Epidermal melanocyte (primary cell): ENCODE measurements around the gene FAM187B.

Experiments
- DNase-seq: peaks from one replicate; pipeline ENCODE4 v3.0.0; 2011; ENCODE audit warnings: low spot score; ENCODE audit not compliant: insufficient read length

FAM187B gene

DNA sequence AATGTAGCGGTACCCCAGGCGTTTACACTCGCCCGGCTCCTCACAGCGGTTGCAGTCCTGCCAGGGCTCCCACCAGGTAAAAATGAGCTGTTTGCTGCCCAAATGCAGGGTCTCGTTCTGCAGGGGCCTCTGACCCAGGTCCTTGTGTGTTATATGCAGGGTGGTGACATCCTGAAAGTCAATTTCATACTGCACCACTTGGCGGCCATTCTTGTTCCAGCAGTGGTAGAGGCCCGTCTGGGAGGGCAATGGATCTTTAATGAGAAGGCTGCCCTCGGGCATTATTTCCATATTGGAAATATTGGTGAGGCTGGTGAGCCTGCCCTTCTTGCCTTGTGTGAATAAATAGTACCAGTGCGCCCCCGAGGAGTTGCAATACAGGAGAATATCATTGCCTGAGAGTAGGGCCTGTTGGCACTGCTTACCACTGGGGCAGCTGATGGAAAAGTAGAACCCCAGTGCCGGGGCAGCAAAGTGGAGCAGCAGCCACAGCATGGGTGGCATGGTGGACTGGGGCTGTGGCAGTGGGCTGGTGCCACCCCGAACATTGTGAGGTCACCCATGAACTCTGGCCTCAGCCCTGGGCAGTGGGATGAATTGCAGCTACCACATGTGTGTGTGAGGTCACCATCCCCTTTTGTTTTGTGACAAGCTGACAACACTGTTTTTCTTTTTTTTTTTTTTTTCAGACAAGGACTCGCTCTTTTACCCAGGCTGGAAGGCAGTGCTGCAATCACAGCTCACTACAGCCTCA lies at the start of gene FAM187B:
Gene FAM187B (minus strand): TSS at position 563 of the 754 bp plus-strand sequence. CDS start 59 bp downstream, at position 504.
- no peak for DNase-seq

DNA sequence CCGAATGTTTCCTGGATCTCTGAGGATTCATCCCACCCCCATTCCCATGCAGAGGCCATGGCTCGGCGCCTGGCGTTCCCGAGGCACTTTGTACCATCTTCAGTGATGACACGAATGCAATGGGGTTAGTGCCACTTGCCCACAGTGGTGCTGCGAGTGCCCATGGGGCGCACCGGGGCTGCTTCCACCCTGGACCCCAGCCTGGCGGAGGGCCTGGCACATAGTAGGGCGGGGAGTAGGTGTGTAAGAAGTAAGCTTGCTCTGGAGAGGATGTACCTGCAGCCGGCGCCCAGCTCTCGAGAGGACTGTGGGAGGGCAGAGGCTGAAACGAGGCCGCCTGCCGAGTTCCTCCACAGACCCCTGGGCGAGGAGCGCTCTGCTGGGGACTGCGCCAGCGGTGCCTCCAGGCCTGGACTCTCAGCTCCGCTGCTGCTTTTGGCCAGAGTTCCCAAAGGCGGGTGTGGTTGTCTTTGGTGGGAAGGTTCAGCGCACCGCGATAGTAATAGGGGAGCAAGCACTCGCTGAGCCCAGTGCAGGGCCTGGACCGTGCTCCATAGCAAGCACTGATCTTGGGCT lies 48.3 kb upstream of the FAM187B start:
- DNase-seq, result no peak

GRCh38 chr19:35274323-35274722 lies 45.8 kb upstream of the FAM187B start:
- DNase-seq, result no peak

- DNase-seq, result no peak
These were observed 45.2 kb upstream of the FAM187B start for GRCh38 chr19:35273686-35274259.

DNA sequence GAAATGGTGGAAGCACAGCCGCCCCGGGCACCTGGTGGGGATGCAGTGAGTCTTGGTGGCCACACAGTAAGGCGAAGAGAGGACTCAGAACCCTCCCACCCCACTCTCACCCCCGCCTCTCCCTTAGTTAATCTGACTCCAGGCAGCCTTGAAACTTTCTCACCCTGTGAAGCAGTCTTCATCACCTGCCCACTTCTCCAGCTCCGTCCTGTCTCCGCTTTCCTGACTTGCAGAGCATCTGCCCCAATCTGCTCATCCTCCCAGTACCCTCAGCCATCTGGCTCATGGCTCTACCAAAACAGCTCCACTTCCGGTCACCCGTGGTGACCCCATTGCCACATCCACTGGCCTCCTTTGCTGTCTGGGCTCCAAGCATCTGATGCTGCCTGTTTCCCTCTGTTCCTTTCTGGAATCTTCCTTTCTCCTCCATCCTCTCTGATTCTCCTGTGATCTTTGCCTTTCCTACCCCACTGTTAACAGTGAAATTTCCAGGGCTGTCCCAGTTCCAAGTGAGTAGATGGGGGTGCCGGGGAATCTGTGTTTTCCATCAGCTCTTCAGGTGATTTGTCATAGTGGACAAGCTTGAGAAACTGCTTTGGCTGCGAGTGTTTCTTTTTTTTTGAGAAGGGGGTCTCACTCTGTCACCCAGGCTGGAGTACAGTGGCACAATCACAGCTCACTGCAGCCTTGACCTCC lies 44.6 kb upstream of the FAM187B start:
- no peak for DNase-seq

- no peak for DNase-seq
These were observed 43.7 kb upstream of the FAM187B start for GRCh38 chr19:35272122-35272719.

GRCh38 chr19:35271546-35271945 lies 43.0 kb upstream of the FAM187B start:
- DNase-seq, result no peak

DNA sequence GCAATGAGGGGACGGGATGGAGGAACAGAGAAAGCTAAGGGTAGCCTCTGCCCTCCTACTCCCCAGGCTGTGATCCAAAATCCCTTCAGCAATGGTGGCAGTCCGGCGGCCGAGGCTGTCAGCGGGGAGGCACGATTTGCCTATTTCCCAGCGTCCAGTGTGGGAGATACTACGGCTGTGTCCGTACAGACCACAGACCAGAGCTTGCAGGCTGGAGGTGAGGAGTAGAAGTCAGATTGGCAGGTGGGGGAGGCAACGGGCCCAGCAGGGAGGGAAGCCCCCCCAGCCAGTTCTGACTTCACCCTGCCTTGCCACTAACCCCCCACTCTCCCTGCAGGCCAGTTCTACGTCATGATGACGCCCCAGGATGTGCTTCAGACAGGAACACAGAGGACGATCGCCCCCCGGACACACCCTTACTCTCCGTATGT lies 41.9 kb upstream of the FAM187B start:
- DNase-seq, result no peak

DNA sequence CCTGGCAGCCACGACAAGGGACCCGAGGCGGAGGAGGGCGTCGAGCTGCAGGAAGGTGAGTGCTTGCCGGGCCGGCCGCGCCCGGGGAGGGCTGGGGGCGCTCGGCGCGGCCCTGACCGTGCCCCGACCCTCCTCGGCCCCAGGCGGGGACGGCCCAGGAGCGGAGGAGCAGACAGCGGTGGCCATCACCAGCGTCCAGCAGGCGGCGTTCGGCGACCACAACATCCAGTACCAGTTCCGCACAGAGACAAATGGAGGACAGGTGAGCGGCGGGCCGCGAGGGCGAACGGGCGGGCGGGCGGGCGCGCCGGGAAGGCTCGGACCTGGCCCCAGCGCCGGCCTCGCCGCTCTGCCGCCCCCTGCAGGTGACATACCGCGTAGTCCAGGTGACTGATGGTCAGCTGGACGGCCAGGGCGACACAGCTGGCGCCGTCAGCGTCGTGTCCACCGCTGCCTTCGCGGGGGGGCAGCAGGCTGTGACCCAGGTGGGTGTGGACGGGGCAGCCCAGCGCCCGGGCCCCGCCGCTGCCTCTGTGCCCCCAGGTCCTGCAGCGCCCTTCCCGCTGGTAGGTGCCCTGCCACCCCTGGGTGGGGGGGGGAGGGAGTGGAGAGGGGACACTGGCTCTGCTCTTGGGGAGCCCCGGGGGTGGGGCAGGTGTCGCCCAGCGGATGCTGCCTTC lies 41.0 kb upstream of the FAM187B start:
- DNase-seq, result peak; percentile 53

DNA sequence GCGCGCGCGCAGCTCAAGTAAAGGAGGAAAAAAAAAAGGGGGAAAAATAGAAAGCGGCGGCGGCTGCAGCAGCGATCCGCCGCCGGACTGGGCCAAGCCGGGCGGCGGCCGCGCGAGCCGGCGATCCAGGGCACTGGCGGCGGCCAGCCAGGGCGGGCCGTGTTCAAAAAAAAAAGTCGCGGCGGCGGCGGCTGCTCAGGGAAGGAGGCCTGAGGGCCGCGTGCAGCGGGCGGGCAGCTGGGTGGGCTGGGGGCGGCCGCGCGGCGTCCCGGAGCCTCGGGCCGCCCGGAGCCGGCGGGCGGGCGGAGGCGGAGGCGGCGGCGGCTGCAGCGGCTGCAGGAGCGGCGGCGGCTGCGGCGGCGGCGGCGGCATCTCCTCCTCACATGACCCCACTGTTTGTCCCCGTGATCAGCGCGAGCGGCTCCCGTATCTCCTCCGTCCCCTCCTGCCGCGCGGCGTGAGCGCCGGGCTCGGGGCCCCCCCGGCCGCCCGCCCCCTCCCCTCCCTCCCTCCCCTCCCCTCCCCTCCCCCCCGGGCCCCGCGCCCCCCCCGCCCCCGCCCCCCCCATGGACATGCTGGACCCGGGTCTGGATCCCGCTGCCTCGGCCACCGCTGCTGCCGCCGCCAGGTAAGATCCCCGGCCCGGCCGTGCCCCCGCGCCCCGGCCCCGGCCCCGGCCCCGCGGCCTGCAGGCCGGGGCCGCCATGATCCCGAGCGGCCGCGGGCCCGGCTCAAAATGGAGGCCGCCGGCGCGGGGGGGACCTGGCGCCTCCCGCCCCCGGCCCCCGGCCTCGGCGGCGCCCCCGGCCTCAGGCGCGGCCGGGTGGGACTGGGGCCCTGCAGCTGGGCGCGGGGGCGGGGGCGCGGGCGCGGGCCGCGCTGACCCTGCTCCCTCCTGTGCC lies 40.2 kb upstream of the FAM187B start, which contains the start of gene USF2:
Gene USF2 (plus strand): TSS at position 427 of the 902 bp plus-strand sequence. CDS start 140 bp downstream, at position 567.
- peak; percentile 71 for DNase-seq

- peak; percentile 93 for DNase-seq
These were observed 39.4 kb upstream of the FAM187B start for GRCh38 chr19:35267818-35268535.

- no peak for DNase-seq
These were observed 38.8 kb upstream of the FAM187B start for GRCh38 chr19:35267353-35267817.

DNA sequence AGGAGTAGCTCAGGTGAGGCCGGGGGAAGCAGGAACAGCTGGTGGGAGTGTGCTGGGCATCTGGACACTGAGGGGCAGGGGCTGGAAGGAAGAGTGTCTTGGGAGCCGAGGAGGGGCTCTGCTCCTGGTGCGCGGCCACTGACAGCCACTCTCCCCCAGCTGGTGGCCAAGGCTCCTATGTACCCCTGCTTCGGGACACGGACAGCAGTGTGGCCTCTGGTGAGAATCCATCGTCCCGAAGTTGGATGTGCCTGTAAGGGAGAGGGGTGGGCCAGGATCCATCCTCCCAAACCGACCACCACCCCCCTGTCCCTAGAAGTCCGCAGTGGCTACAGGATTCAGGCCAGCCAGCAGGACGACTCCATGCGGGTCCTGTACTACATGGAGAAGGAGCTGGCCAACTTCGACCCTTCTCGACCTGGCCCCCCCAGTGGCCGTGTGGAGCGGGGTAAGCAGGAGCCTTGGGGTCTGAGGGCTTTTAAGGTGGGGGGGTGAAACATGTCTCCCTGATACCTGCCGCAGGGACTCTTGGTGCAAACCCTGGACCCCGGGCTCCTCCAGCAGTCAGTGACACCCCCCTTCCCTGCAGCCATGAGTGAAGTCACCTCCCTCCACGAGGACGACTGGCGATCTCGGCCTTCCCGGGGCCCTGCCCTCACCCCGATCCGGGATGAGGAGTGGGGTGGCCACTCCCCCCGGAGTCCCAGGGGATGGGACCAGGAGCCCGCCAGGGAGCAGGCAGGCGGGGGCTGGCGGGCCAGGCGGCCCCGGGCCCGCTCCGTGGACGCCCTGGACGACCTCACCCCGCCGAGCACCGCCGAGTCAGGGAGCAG lies 38.2 kb upstream of the FAM187B start:
- DNase-seq, result no peak

- DNase-seq, result no peak
These were observed 37.5 kb upstream of the FAM187B start for GRCh38 chr19:35265900-35266519.

DNA sequence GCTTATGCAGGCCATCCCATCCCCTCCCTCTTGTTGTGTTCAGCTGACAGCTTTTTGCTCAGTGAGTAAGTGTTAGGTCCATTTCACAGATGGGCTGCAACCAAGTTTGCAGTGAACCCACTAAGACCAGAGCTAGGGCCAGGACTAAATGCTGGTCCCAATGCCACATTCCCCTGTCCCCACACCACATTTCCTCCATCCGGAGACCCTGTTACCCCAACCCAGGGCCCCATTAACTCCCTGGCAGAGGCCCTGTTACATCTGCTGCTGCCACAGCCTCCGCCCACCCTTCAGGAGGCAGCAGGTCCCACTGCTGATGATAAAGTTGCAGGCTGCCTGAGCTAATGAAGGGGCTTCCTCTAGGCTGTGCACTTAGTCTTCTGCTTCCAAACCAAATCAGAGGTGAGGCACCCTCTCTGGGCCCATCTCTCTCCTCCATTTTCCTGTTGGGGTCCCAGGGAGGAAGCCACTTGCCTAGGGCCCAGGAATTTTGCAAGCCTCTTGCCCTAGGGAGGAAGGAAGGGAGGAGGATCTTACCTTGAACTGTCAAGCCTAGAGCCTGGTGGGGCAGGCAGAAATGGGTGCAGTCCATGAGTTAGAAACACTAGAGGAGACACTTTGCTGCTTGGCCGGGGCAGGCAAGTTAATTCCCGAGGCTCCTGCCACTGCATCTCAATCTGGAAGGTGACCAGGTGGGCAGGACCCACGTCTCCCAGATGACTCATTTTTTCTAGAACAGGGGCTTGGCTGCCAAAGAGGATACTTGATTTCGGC lies 36.8 kb upstream of the FAM187B start:
- DNase-seq, result no peak

DNA sequence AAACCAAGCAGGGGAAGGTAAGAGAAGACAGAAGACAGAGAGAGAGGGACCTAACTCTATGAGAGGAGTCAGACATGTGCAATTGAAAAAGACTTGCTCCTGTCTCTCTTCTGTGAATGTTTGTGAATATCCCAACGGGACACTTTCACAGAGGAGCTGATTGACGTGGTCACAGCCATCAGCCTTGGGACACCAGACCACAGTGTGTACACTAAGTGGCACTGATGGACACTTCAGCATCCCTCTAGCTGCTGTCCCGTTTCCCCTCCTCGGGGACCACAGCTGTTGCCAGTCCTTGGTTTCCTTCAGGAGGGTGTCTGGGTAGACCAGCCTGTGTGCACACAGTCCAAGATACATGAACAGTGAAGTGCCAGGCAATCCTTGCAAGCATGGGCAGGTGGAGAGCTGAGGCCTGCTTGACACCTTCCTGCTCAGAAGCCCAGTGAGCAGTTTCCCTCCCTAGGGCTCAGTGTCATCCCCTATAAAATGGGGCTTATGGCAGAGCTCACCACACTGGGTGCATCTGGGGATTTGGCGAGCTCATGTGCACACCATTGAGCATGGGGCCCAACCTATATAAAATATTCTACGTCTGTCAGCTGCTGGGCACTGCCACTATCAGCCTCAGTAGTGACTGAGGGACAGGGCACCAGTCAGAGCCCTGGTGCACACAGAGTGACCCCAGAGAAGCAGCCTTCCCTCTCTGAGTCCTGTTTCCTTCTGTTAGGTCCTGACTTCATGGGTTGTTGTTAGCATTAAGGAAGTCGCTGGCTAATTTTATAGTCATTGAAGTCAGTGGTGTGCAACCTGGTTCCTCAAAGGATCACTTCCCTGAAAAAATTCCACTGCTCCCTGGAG lies 36.0 kb upstream of the FAM187B start:
- DNase-seq, result no peak
